GM12878 (cell line): Measurements from ENCODE around the gene TRIM69. TPM values are rescaled to one million over a fixed set of nuclear protein-coding genes. Genes with fewer than 3 reads are reported as not detected.
A peak's percentile ranks its signal among the peaks of the same experiment; 100 is the strongest.

Source experiments
- ATF2 ChIP-seq: IDR thresholded peaks from 2 replicates; pipeline ENCODE4 v1.6.1; 2012; ENCODE audit warnings: low read length, inconsistent platforms
- BMI1 ChIP-seq: fragments of 450-650 bp; IDR thresholded peaks from 2 replicates; pipeline ENCODE4 v1.6.1; 2016; ENCODE audit warnings: mild to moderate bottlenecking, moderate library complexity, borderline replicate concordance
- CHD4 ChIP-seq: fragments of 200-600 bp; sonication (generic); IDR thresholded peaks from 2 replicates; pipeline ENCODE4 v1.6.1; 2016; ENCODE audit warnings: mild to moderate bottlenecking
- CREM ChIP-seq: IDR thresholded peaks from 2 replicates; pipeline ENCODE4 v1.6.1; 2014; ENCODE audit warnings: antibody characterized with exemption, low read depth
- CTCF ChIP-seq, 3 experiments: IDR thresholded peaks in 2 of 3; conservative IDR thresholded peaks in 1 of 3; 2 replicates each; pipeline ENCODE4 v1.5.1; 2011; ENCODE audit warnings: low read depth in 3 of 3, low read length in 3 of 3, mild to moderate bottlenecking in 3 of 3, control low read depth in 2 of 3, moderate library complexity in 2 of 3, inconsistent platforms in 1 of 3, mixed read lengths in 1 of 3; ENCODE audit not compliant: control insufficient read depth in 2 of 3, insufficient read depth in 1 of 3; ENCODE audit errors: extremely low read depth in 1 of 3
- HCFC1 ChIP-seq: fragments of 150-350 bp; IDR thresholded peaks from 2 replicates; pipeline ENCODE4 v1.6.1; 2014; ENCODE audit warnings: low read length
- HDAC6 ChIP-seq: fragments of 200-600 bp; sonication (generic); IDR thresholded peaks from one replicate; pipeline ENCODE4 v1.8.0; 2017; ENCODE audit warnings: antibody characterized with exemption; ENCODE audit not compliant: unreplicated experiment
- IRF5 ChIP-seq: fragments of 450-650 bp; IDR thresholded peaks from 2 replicates; pipeline ENCODE4 v1.6.1; 2017; ENCODE audit warnings: borderline replicate concordance
- JUND ChIP-seq: IDR thresholded peaks from 2 replicates; pipeline ENCODE4 v1.6.1; 2012; ENCODE audit warnings: low read depth, mild to moderate bottlenecking, low read length, improper control_type of control experiment, moderate library complexity
- KDM1A ChIP-seq: fragments of 200-600 bp; sonication (generic); IDR thresholded peaks from 2 replicates; pipeline ENCODE4 v1.6.1; 2016; ENCODE audit warnings: borderline replicate concordance
- NKRF ChIP-seq: fragments of 450-650 bp; conservative IDR thresholded peaks from 2 replicates; pipeline ENCODE4 v1.6.1; 2017; ENCODE audit warnings: mild to moderate bottlenecking, moderate library complexity
- POU2F2 ChIP-seq: IDR thresholded peaks from 3 replicates; pipeline ENCODE4 v1.6.1; 2011; ENCODE audit warnings: low read depth, mild to moderate bottlenecking, low read length, borderline replicate concordance
- SMAD1 ChIP-seq: fragments of 450-650 bp; IDR thresholded peaks from 2 replicates; pipeline ENCODE4 v1.6.1; 2018; ENCODE audit warnings: mild to moderate bottlenecking, low read depth; ENCODE audit not compliant: partially characterized antibody
- SREBF2 ChIP-seq: IDR thresholded peaks from 2 replicates; pipeline ENCODE4 v1.6.1; 2012; ENCODE audit warnings: mild to moderate bottlenecking, low read length
- SUZ12 ChIP-seq: fragments of 200-600 bp; sonication (generic); IDR thresholded peaks from one replicate; pipeline ENCODE4 v1.6.1; 2018; ENCODE audit warnings: antibody characterized with exemption, mild to moderate bottlenecking; ENCODE audit not compliant: unreplicated experiment
- TCF12 ChIP-seq: IDR thresholded peaks from 2 replicates; pipeline ENCODE4 v1.6.1; 2011; ENCODE audit warnings: low read depth, mild to moderate bottlenecking, low read length
- WRNIP1 ChIP-seq: IDR thresholded peaks from 2 replicates; pipeline ENCODE4 v1.6.1; 2011; ENCODE audit warnings: low read depth, low read length, improper control_type of control experiment, borderline replicate concordance
- YY1 ChIP-seq: IDR thresholded peaks from 2 replicates; pipeline ENCODE4 v1.6.1; 2011; ENCODE audit warnings: low read depth, mild to moderate bottlenecking, low read length
- ZNF687 ChIP-seq: fragments of 450-650 bp; IDR thresholded peaks from 2 replicates; pipeline ENCODE4 v1.6.1; 2017; ENCODE audit warnings: mild to moderate bottlenecking, moderate library complexity
- polyA plus RNA-seq, 11 experiments: library from polyadenylated mRNA; depleted of rRNA in 4 of 11; unstranded in 6 of 11; stranded (reverse) in 5 of 11; fragments of >200 nt; fragmentation: Nextera tagmentation in 4 of 11; fragmentation: Illumina TruSeq in 1 of 11; extraction: Ambion mirVana in 4 of 11; extraction: Trizol in 1 of 11; gene quantifications; 1 replicate in 1 of 11; 2 replicates in 10 of 11; pipeline versions ENCODE4 v1.2.1 to v1.2.3, GENCODE V29; 2011 to 2016; ENCODE audit warnings: inconsistent platforms in 2 of 11, missing spikeins in 2 of 11, low read depth in 1 of 11
- total RNA-seq, 4 experiments: library from RNA; depleted of rRNA in 3 of 4; stranded (reverse); fragments of >200 nt in 3 of 4; fragmentation: Illumina TruSeq in 1 of 4; extraction: Trizol in 1 of 4; gene quantifications; 2 replicates each; pipeline versions ENCODE4 v1.2.1 to v1.2.3, GENCODE V29; 2013 to 2021

Gene TRIM69
- total and polyA plus RNA-seq, 10 of the 15 experiments (the other 5 are each of a cell fraction or from before 2014, with no cell fraction given): 11.2 to 52.7 (median 37.8) TPM

- TF ChIP-seq KDM1A (no peak), HCFC1 (no peak), SUZ12 (no peak), BMI1 (no peak), POU2F2 (peak; percentile 57; the same call in 2 of the 3 replicates), TCF12 (no peak), YY1 (peak; percentile 95), ATF2 (peak; percentile 66), NKRF (no peak; the same call in 1 of the 2 replicates), ZNF687 (no peak; the same call in 1 of the 2 replicates), HDAC6 (no peak), CTCF (IDR thresholded peaks at IDR 0.05 in 2 of 3, conservative IDR thresholded peaks at IDR 0.05 in 1 of 3; ENCODE audit: control insufficient read depth in 2 of 3, extremely low read depth in 1 of 3, insufficient read depth in 1 of 3, low read depth in 3 of 3, low read length in 3 of 3) (peak; percentile 48 to 62 (median 54)), WRNIP1 (no peak), JUND (no peak), IRF5 (no peak), SREBF2 (no peak), CHD4 (no peak), SMAD1 (no peak), CREM (no peak)
Measured at GRCh38 chr15:44710236-44711095, 25.9 kb upstream of the TRIM69 start (continued).
